Lung (tissue), 12 donors: ENCODE measurements around the gene SLC40A1. TPM values are rescaled to one million over a fixed set of nuclear protein-coding genes. Genes with fewer than 3 reads are reported as not detected.

ENCODE experiments used
- ATAC-seq: fragments of 200-7000 bp; cut with Tn5 transposase; one replicate; pipeline ENCODE4 v1.9.1; 2020; ENCODE audit warnings: moderate number of reproducible peaks; ENCODE audit not compliant: insufficient read depth, low FRiP score
- DNase-seq, 3 donors: peaks; one replicate each; pipeline ENCODE4 v3.0.0-alpha.2; 2013 to 2017
- H3K27ac ChIP-seq, 2 donors: one replicate each; pipeline ENCODE4 v1.5.1; 2013; ENCODE audit warnings: mild to moderate bottlenecking in 2 of 2, moderate library complexity in 2 of 2, control low read depth in 1 of 2, inconsistent platforms in 1 of 2, low read depth in 1 of 2, low read length in 1 of 2
- H3K27me3 ChIP-seq, 3 donors: one replicate each; pipeline ENCODE4 v1.5.1; 2013; ENCODE audit warnings: low read length in 2 of 3; ENCODE audit not compliant: control insufficient read depth in 3 of 3, insufficient read depth in 3 of 3
- H3K36me3 ChIP-seq, 4 donors: one replicate each; pipeline ENCODE4 v1.5.1; 2013; ENCODE audit warnings: low read length in 4 of 4, mild to moderate bottlenecking in 1 of 4, moderate library complexity in 1 of 4; ENCODE audit not compliant: control insufficient read depth in 4 of 4, insufficient read depth in 4 of 4
- H3K4me1 ChIP-seq, 5 donors: one replicate each; pipeline ENCODE4 v1.5.1; 2013; ENCODE audit warnings: low read length in 5 of 5, mild to moderate bottlenecking in 2 of 5, moderate library complexity in 1 of 5; ENCODE audit not compliant: control insufficient read depth in 5 of 5, insufficient read depth in 5 of 5
- H3K4me3 ChIP-seq: one replicate; pipeline ENCODE4 v1.5.1; 2013; ENCODE audit warnings: mild to moderate bottlenecking, control low read depth, moderate library complexity
- H3K9ac ChIP-seq, 2 donors: one replicate each; pipeline ENCODE4 v1.5.1; 2013; ENCODE audit warnings: low read length in 2 of 2, control low read depth in 1 of 2; ENCODE audit not compliant: insufficient read depth in 1 of 2
- H3K9me3 ChIP-seq, 4 donors: one replicate each; pipeline ENCODE4 v1.5.1; 2013; ENCODE audit warnings: low read length in 3 of 4, mild to moderate bottlenecking in 1 of 4, moderate library complexity in 1 of 4; ENCODE audit not compliant: control insufficient read depth in 4 of 4, insufficient read depth in 3 of 4
- CTCF ChIP-seq: IDR thresholded peaks from 2 replicates; pipeline ENCODE4 v1.5.1; 2012; ENCODE audit warnings: mild to moderate bottlenecking; ENCODE audit errors: control extremely low read depth, extremely low read depth
- WGBS, 2 donors: extraction: QIAGEN DNeasy Blood & Tissue Kit; methylation state at CpG; one replicate each; pipeline ENCODE4 v1.1.7; 2013; 5-methylcytosine and 5-hydroxymethylcytosine counted together
- polyA plus RNA-seq, 2 donors: library from polyadenylated mRNA; stranded (reverse); fragments of 200-250 nt; gene quantifications; one replicate each; pipeline ENCODE4 v1.2.1, GENCODE V29; 2013
- total RNA-seq, 2 donors: library from RNA; depleted of rRNA in 1 of 2; stranded (reverse); fragments of >200 nt in 1 of 2; gene quantifications; one replicate each; pipeline ENCODE4 v1.2.1, GENCODE V29; 2014 to 2021
- donor health status: control.
- donor health status: control.
- donor health status: Bipolar disorder and iron deficiency.
- donor health status: healthy.
- donor health status: DM: yes; HTN: yes; CAD: no.

SLC40A1 gene
- total and polyA plus RNA-seq, 4 donors = 50.2 to 553 (median 75.8) TPM

- WGBS, 2 donors = 68 to 88% methylated on average over 3 of the region's 3 CpGs
- no peak overlapping the region for H3K4me3 ChIP-seq
- no peak overlapping the region for H3K9ac ChIP-seq
- TF ChIP-seq CTCF = no peak
- H3K27me3 ChIP-seq = no peaks in the 10 kb centered on the region
- ATAC-seq (no peak), DNase-seq (peak in 1 of 3 donors; percentile 32)
- H3K4me1 ChIP-seq = peaks cover 0 to 17% (median 0%) of the 10 kb centered on the region in 5 donors
- H3K9me3 ChIP-seq = peaks cover 0 to 2% (median 0%) of the 10 kb centered on the region in 4 donors
- H3K27ac ChIP-seq = no peak overlapping the region
- H3K36me3 ChIP-seq = no peaks in the 10 kb centered on the region
These were observed 67.7 kb downstream of the SLC40A1 start for GRCh38 chr2:189512879-189513278.

- no peak for ATAC-seq
- peaks cover 0 to 16% (median 0%) of the 10 kb centered on the region in 5 donors for H3K4me1 ChIP-seq
- no peaks in the 10 kb centered on the region for H3K9me3 ChIP-seq
- H3K4me3 ChIP-seq = no peak overlapping the region
- no peak overlapping the region for H3K9ac ChIP-seq
- DNase-seq = peak in 1 of 3 donors; percentile 70
- TF ChIP-seq CTCF = no peak
- no peak overlapping the region for H3K27ac ChIP-seq
- no peaks in the 10 kb centered on the region for H3K36me3 ChIP-seq
- H3K27me3 ChIP-seq = no peaks in the 10 kb centered on the region
These were observed 68.6 kb downstream of the SLC40A1 start for GRCh38 chr2:189511960-189512319.

- H3K4me1 ChIP-seq = peaks cover 0 to 16% (median 0%) of the 10 kb centered on the region in 5 donors
- 90 to 91% methylated on average over 2 of the region's 2 CpGs for WGBS, 2 donors
- H3K36me3 ChIP-seq = no peaks in the 10 kb centered on the region
These were observed 69.2 kb downstream of the SLC40A1 start for GRCh38 chr2:189511210-189511959.

More at GRCh38 chr2:189511210-189511959, 69.2 kb downstream of the SLC40A1 start:
- Histone ChIP-seq H3K27me3 (no peaks in the 10 kb centered on the region), H3K9ac (no peak overlapping the region), H3K4me3 (no peak overlapping the region), H3K9me3 (no peaks in the 10 kb centered on the region), H3K27ac (no peak overlapping the region)
- no peak for TF ChIP-seq CTCF
- DNase-seq = peak in 2 of 3 donors; percentile 61 to 72
- no peak for ATAC-seq

Other genes starting within 250 kb of the SLC40A1 start
- gene WDR75, start 139.3 kb downstream of the SLC40A1 start, total RNA-seq = 10 to 100 TPM; 25.0 to 50.1 TPM
- gene WDR75, start 139.3 kb downstream of the SLC40A1 start, polyA plus RNA-seq = 10 to 100 TPM; 16.3 to 21.4 TPM
- gene ASNSD1, start 80.7 kb upstream of the SLC40A1 start, total RNA-seq = 10 to 100 TPM; 28.0 to 55.8 TPM
- 10 to 100 TPM; 28.7 to 31.4 TPM for gene ASNSD1, start 80.7 kb upstream of the SLC40A1 start, polyA plus RNA-seq
- 10 to 100 TPM in 1 of 2 donors, 1 to 10 TPM in 1; 8.0 to 39.2 TPM for gene ANKAR, start 93.9 kb upstream of the SLC40A1 start, total RNA-seq
- 1 to 10 TPM in 1 of 2 donors, under 1 TPM in 1; 0.95 to 4.0 TPM for gene ANKAR, start 93.9 kb upstream of the SLC40A1 start, polyA plus RNA-seq
- gene OSGEPL1, start 182.0 kb upstream of the SLC40A1 start, total RNA-seq = 10 to 100 TPM in 1 of 2 donors, 1 to 10 TPM in 1; 8.0 to 14.8 TPM
- gene OSGEPL1, start 182.0 kb upstream of the SLC40A1 start, polyA plus RNA-seq = 1 to 10 TPM; 3.3 to 4.8 TPM
- gene ORMDL1, start 203.6 kb upstream of the SLC40A1 start, total RNA-seq = 100 to 1,000 TPM in 1 of 2 donors, 10 to 100 TPM in 1; 42.6 to 118 TPM
- gene ORMDL1, start 203.6 kb upstream of the SLC40A1 start, polyA plus RNA-seq = 100 to 1,000 TPM in 1 of 2 donors, 10 to 100 TPM in 1; 47.2 to 167 TPM
- gene PMS1, start 203.7 kb upstream of the SLC40A1 start, total RNA-seq = 10 to 100 TPM; 21.3 to 40.3 TPM
- 10 to 100 TPM in 1 of 2 donors, 1 to 10 TPM in 1; 6.8 to 15.6 TPM for gene PMS1, start 203.7 kb upstream of the SLC40A1 start, polyA plus RNA-seq